GM18870 (cell line): ENCODE data around the gene SH3GL2.

Experiments
- ATAC-seq: cut with Tn5 transposase; IDR thresholded peaks from one replicate; pipeline ENCODE4 v1.9.1; 2021; ENCODE audit warnings: moderate library complexity; ENCODE audit not compliant: unreplicated experiment

Gene SH3GL2

DNA sequence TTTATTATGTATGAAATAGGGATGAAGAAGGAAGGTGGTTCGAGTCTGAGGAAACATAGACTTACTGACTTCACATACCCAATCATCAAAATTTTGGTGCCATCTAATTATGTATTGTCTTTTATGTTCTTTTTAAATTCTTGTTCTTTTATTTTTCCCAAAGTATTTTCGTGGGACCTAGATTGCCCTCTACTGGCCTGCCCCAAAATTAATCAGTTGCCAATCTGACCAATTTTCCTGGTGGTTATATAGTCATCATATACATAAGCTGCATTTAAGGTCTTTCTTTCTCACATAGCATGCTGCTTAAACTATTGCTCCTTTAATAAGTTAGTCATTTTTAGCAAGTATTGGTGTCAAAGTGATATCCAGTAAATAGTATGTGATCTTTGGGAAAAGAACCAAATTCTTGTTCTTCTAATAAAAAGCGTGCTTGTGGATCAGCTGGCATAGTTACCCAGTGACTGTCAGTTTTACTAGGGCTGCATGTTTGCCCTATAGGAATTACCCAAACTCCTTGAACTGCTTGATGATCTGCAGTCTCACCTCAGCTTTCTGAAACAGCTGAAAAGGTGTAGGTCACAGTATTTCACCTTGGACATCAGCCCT lies 223.5 kb downstream of the SH3GL2 start:
- ATAC-seq, result no peak

DNA sequence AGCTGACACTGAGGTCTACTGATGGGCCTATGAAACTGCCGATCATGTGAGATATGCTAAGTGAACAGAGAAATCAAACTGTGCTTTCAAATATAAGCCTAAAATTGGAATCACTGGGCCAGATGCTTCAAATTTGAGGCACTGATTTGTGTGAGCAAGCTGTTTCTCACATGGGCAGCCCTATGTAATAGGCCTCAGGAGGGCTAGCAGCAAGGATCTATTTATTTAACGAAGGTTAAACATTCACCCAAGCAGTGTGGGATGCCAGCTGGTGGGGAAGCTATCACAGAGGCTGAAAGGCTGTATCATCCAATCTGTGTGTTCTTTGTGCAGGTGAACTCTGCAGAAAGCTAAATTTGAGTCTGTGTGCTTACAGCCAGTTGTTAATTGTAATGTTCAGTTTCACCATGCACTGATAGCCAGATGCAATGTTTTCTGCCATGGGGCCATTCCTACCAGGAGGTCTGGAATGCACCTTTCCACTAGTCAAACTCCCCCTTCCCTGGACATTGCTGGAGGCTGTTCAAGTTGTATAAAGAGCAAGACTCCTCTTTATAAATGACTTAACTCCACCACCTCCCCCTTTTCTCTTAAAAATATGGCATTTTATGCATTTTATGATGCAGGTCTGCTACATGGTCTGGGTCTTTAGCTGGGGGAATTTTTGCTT lies 228.9 kb downstream of the SH3GL2 start:
- peak; percentile 49 for ATAC-seq

DNA sequence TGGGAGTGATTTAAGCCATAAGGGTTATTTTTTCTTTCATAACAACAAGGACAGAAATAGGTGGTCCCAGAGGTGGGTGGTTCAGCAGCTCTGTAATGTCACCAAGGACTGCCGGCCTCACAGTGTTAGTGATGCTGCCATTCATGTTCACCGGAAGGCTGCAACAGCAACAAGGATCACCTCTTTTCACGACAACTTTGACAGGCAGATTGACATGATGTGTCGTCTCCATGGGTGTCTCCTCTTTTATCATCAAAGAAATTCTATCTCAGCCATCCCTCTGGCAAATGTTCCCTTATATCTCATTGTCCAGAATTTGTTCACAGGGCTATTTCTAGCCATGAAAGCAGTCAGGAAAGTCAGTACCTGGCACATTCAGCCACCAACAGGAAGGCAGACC lies 231.5 kb downstream of the SH3GL2 start:
- ATAC-seq, result no peak

- ATAC-seq, result no peak
Observed at GRCh38 chr9:17810728-17811571, 232.1 kb downstream of the SH3GL2 start.

DNA sequence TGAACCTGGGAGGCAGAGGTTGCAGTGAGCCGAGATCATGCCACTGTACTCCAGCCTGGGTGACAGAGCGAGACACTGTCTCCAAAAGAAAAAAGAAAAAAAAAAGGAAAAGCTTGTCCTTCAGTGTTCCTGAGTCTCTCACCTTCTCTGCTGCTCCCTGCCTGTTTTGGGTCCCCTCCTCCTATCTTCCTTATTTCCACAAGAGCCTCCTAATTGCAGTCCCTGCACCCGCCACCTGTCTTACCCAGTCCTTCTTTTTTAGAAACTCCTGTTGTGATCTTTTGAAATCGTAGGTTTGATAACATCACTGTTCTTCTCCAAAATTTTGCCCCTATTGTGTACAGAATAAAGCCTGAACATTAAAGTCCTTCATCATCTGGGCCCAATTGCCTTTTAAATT lies 234.9 kb downstream of the SH3GL2 start:
- no peak for ATAC-seq

- no peak for ATAC-seq
Observed at GRCh38 chr9:17816431-17817027, 237.7 kb downstream of the SH3GL2 start.

DNA sequence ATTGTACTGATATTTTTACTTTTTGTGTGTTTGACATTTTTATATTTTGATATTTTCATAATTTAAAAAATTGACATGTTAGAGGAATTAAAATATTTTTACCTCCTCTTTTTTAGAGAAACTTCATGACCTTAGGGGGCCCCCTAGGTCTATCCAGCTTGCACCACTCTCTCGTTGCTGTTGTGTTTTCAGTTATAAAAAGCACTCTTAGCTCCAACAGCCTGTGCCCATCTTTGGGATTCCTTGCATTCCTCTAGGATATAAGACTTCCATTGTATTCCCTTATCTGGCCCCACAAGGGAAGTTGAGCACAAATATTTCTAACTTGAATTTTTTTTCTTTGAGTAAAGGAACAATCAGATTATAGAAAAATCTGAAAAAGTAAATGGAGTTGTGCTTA lies 245.3 kb downstream of the SH3GL2 start:
- ATAC-seq, result no peak

DNA sequence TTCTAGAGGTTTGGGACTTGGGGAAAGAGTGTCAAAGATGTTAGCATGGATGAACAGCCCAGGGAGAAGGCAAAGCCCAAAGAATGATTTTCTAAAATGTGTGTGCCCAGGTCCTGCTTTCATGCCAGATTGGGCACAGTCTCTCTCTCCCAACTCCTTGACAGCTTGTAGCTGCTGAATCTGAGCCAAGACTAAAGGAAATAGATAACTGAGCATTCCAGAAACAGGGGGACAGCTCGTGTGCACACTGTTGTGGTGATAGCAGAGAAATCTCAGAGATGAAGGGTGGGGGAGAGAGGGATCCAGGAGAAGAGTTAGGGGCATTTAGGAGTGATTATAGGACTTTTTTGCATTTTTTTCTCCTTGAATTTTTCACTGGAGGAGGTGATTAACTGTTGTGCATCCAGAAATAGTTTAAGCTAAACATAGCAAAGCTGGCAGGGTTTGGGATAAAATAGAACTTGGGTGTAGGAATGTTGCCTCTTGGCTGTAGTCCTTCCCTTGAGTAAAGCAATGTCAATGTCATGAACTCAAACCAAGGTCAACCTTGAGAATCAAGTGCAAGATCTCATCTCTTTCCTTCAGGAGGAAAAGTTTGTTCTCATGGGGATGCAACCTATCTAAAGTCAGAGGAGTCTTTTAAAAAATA lies 245.9 kb downstream of the SH3GL2 start:
- ATAC-seq, result no peak

GRCh38 chr9:17825265-17825659 lies 246.4 kb downstream of the SH3GL2 start:
- no peak for ATAC-seq

GRCh38 chr9:17829064-17829463 lies 250.2 kb downstream of the SH3GL2 start:
- ATAC-seq, result no peak

- ATAC-seq, result no peak
Observed at GRCh38 chr9:17829812-17830385, 251.0 kb downstream of the SH3GL2 start.

GRCh38 chr9:17832812-17833211 lies 253.9 kb downstream of the SH3GL2 start:
- ATAC-seq, result no peak

GRCh38 chr9:17833846-17834245 lies 255.0 kb downstream of the SH3GL2 start:
- ATAC-seq, result no peak

DNA sequence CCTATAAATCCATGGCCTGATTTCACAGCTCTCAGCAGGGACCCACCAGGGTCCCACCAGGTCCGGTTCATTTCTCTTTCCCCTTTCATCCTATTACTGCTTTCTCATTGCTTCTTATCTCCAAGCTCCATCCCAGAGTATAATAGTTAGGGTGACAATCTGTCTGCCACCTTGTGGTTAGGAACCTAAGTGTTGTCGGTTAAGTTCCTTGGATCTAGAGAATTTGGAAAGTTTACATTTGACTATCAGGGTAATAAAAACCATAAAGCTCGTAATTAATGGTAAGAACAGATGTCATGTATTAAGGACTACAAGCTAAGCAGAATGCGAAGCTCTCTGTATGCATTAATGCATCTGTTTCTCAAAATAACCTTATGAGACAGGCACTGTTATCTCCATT lies 259.1 kb downstream of the SH3GL2 start:
- no peak for ATAC-seq

- no peak for ATAC-seq
Observed at GRCh38 chr9:17839776-17840175, 260.9 kb downstream of the SH3GL2 start.

DNA sequence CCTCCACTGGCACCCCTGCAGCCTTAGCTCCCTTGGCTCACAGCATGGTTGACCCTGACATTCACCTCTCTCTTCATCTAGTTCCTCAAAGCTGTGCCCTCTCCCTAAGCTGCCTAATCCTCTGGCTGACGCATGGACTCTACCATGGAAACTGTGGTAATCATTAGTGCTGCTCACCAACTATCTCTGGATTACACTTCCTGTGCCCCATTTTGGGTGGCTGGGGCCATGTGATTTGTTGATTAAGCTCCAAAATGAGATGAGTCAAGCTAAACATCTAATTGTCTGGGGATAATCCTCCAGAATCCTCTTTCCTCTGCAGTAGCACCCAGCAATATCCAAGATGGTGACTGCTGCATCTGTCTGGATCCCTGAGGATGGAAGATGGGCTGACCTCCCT lies 264.4 kb downstream of the SH3GL2 start:
- no peak for ATAC-seq
